Brain microvascular endothelial cell (primary cell): ENCODE measurements around the gene CIAO2B.

Experiments used
- DNase-seq: peaks from one replicate; pipeline ENCODE4 v3.0.0-alpha.2; 2020
- H3K27ac ChIP-seq: fragments of 250-450 bp; sonication (Bioruptor Pico); 2 replicates; pipeline ENCODE4 v1.5.1; 2020; ENCODE audit warnings: mild to moderate bottlenecking, moderate library complexity
- H3K27me3 ChIP-seq: fragments of 250-450 bp; sonication (Bioruptor Pico); replicated peaks from 2 replicates; pipeline ENCODE4 v1.5.1; 2020; ENCODE audit warnings: mild to moderate bottlenecking
- H3K36me3 ChIP-seq: fragments of 250-450 bp; sonication (Bioruptor Pico); replicated peaks from 2 replicates; pipeline ENCODE4 v1.5.1; 2020; ENCODE audit warnings: mild to moderate bottlenecking
- H3K4me3 ChIP-seq: 2 replicates; pipeline ENCODE4 v1.5.1; 2011; ENCODE audit warnings: low read depth, mild to moderate bottlenecking, control low read depth, low read length, moderate library complexity
- CTCF ChIP-seq: IDR thresholded peaks from 2 replicates; pipeline ENCODE4 v1.5.1; 2011; ENCODE audit warnings: low read depth, mild to moderate bottlenecking, moderate library complexity, low read length, control low read depth, inconsistent platforms; ENCODE audit errors: missing control alignments
- in situ Hi-C: cut with HindIII; loops from 2 replicates; pipeline ENCODE4 v1.10.0; 2017; ENCODE audit warnings: low sequenced_read_pairs, low pct_ligation_motif_present

Gene CIAO2B

DNA sequence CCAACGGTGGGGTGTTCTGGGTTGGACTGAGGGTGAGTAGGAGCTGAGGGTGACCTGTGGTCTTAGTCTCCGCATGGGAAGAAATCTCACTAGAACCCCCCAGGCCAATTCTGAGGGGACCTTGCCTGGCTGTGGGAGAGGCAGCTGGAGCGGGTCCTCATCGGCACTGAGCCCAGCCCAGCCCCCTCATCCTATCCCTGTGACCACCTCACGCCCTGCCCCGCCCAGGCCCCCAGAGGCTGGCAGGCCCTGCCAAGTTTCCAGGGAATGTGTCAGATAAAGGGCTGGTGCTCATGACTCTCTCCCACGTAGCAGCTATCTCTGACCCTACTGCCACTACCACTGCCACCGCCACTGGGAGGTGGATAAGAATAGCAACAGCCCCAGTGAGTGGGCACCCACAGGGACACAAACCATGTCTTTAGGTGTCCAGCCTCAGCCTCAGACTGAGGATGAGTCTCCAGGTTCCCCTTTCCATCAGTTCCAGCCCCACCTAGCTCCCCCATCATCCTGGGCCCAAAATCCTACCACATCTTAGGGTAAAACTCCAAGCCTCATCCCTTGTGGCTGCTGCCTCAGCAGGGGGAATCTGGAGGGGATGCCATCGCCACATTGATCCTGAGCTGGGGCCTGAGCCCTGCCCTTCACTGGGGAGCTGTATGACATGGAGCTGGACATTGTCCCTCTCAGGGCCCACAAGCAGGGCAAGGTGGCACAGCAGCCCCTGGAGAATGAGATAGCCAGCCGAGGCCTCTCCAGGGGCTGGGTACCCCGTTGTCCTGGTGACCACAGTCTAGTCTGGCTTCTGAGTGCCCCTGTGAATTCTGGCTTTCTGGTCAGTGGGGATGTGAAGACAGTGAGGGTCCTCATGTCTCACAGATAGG, 30.4 kb downstream of the CIAO2B start:
- Histone ChIP-seq H3K36me3 (no peaks in the 10 kb centered on the region), H3K4me3 (no peak overlapping the region), H3K27me3 (peaks cover 2% of the 10 kb centered on the region), H3K27ac (no peak overlapping the region)
- DNase-seq = no peak
- TF ChIP-seq CTCF = no peak
- in situ Hi-C loops = no loop called here

DNA sequence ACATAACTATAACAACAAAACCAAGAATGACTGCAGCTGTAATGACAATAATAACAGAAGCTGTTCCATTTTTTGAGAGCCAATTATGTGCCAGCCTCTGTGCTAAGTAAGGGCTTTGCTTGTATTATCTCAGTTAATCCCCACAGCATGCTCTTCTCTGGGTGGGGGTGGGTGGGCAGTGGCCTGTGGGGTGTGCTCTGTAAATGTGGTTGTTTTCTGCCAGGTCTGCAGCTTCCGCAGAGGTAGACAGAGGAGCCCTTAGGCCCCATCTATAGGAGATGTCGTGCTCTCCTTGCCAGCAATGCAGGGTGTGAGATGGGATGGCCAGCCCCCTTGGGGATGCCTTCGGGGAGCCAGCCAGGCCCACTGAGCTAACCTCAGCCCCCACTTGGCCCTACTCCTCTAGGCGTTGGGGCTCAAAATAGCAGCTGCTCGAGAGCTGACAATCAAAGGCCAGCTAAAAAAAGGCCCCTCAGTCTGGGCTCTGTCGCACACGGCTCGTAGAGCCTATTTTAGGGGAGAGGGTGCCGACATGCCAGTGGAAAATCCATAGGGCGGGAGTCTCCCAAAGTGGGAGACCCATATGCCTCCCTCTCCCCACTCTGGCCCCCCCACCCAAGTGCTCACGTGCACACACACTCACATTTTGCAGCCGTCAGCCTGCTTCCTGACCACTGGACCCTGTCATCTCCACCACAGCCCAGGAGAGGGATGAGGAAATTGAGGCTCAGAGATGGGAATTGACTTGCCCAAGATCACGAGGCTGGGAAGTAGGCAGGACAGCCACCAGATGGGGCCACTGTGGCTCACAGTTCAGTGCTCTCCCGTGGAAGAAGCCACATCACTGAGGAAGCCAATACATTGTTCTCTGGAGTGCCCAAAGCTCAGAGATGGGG, 31.3 kb downstream of the CIAO2B start:
- TF ChIP-seq CTCF = no peak
- no peak for DNase-seq
- in situ Hi-C loops = no loop called here
- H3K4me3 ChIP-seq = no peak overlapping the region
- H3K27me3 ChIP-seq = peaks cover 2% of the 10 kb centered on the region
- H3K27ac ChIP-seq = no peak overlapping the region
- H3K36me3 ChIP-seq = no peaks in the 10 kb centered on the region

GRCh38 chr16:66901626-66902025, 32.6 kb downstream of the CIAO2B start:
- in situ Hi-C loops = no loop called here
- no peaks in the 10 kb centered on the region for H3K36me3 ChIP-seq
- no peak for DNase-seq
- no peak for TF ChIP-seq CTCF
- no peak overlapping the region for H3K4me3 ChIP-seq
- no peaks in the 10 kb centered on the region for H3K27me3 ChIP-seq
- H3K27ac ChIP-seq = no peak overlapping the region

DNA sequence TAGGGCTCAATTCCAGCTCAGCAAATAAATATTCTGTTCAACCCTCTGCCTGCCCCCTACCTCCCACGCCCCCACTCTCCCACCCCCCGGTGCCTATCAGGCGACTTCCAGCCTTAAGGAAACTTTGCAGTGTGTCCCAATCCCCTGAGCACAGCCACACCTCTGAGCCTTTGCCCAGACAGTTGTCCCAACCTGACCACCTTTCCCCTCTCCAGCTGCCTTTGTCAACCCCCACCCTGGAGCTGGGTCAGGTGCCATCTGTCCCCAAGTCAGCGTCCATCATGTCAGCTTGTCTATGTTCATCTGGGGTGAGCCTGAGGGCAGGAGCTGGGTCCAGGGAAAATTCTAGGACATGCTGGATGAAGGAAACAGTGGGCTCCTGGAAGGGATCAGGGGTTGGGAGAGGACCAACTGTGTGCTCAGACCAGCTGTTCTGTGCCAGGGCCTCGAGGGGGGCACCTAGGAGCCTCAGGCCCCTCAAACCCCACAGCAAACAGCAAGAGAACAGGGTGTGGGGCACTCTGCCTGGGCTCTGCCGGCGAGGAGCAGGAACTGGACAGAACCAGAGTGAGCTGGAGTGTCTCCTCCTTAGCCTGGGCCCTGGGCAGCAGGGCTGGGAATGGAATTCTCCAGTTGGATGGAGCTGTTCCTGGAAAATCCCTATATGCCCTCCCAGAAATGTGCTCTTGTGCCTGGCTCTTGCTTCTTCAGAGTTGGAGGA, 33.3 kb downstream of the CIAO2B start:
- TF ChIP-seq CTCF = no peak
- H3K27me3 ChIP-seq = no peaks in the 10 kb centered on the region
- no peak overlapping the region for H3K27ac ChIP-seq
- H3K4me3 ChIP-seq = no peak overlapping the region
- H3K36me3 ChIP-seq = no peaks in the 10 kb centered on the region
- in situ Hi-C loops = no loop called here
- DNase-seq = no peak

DNA sequence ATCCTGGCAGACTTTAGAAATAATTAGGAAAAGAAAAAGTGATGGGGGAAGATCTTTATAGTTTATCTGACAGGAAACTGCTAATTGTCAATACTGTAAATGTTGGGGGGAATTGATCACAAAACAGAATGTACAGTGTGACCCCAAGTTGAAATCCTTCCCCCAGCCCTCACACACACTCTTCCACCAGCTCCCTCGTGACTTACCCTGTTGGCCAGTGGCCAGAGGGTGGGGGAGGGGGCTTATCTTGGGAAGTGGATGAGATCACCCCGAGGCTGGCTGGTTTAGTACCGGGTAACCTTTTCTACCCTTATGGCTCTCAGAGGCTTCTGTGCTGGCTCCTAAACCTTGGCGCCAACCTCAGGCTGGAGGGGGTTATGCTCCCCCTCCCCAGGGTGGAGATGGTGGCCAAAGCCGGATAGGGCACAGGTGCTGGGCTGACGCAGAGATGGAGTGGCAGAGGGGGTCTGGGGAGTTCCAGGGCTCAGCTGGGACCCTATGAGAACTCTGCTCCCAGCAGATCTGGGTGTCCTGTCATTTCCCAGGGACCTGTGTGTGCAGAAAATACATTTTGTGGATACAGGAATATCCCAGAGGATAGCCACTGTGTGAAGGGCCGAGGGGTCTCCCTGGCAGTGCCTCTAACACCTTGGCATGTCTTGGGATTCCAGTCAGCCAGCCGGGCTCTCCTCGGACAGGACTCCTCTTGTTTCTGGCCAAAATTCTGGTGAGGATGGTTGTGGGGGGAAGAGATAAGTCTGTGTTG, 34.1 kb downstream of the CIAO2B start:
- TF ChIP-seq CTCF = no peak
- H3K4me3 ChIP-seq = no peak overlapping the region

More for the DNA sequence above, 34.1 kb downstream of the CIAO2B start:
- Histone ChIP-seq H3K27me3 (no peaks in the 10 kb centered on the region), H3K27ac (no peak overlapping the region), H3K36me3 (no peaks in the 10 kb centered on the region)
- in situ Hi-C loops = no loop called here
- DNase-seq = peak; percentile 75
